A673 (cell line): Measurements from ENCODE around the gene PANK3.

Experiments
- EZH2 ChIP-seq: fragments of 200-600 bp; sonication (generic); IDR thresholded peaks from 2 replicates; pipeline ENCODE4 v1.6.1; 2017; ENCODE audit warnings: borderline replicate concordance, low read depth, mild to moderate bottlenecking, mixed read lengths, antibody characterized with exemption, low read length; ENCODE audit not compliant: poor library complexity, severe bottlenecking
- TF ChIP-seq, protein P1 (sequence below): fragments of 300-800, 200-600 bp; sonication (generic); conservative IDR thresholded peaks from 2 replicates; pipeline ENCODE4 v1.5.1; 2017; ENCODE audit warnings: low read depth, mild to moderate bottlenecking, antibody characterized with exemption, low read length, moderate library complexity, mixed read lengths

DNA sequence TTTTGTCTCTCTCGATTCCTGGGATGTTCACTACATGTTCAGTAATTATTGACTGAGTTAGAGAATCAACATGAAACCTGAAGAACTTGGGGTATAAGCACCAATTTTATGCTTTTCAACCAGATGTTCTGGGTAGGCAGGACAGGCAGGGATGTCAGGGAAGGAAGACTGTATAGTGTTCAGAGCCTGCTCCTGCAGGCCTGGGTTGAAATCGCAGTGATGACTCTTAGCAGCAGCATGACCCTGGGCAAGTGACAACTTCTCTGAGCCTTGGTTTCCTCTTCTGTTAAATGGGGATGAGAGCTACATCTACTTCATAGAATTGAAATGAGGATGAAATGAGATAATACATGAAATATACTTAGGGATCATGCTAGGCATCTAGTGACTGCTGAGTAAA is 29.7 kb upstream of the PANK3 start:
- TF ChIP-seq, protein P1, sequence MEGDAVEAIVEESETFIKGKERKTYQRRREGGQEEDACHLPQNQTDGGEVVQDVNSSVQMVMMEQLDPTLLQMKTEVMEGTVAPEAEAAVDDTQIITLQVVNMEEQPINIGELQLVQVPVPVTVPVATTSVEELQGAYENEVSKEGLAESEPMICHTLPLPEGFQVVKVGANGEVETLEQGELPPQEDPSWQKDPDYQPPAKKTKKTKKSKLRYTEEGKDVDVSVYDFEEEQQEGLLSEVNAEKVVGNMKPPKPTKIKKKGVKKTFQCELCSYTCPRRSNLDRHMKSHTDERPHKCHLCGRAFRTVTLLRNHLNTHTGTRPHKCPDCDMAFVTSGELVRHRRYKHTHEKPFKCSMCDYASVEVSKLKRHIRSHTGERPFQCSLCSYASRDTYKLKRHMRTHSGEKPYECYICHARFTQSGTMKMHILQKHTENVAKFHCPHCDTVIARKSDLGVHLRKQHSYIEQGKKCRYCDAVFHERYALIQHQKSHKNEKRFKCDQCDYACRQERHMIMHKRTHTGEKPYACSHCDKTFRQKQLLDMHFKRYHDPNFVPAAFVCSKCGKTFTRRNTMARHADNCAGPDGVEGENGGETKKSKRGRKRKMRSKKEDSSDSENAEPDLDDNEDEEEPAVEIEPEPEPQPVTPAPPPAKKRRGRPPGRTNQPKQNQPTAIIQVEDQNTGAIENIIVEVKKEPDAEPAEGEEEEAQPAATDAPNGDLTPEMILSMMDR: no peak
- no peak for TF ChIP-seq EZH2
